Jurkat, Clone E6-1 (cell line): ENCODE measurements around the gene SOWAHA.
A peak's percentile ranks its signal among the peaks of the same experiment; 100 is the strongest.

ENCODE experiments used
- DNase-seq: peaks from one replicate; pipeline ENCODE4 v3.0.0-alpha.2; 2011; ENCODE audit warnings: low read depth, low spot score
- H3K4me3 ChIP-seq: 2 replicates; pipeline ENCODE4 v1.5.1; 2011; ENCODE audit warnings: mild to moderate bottlenecking, low read length, control low read depth, moderate library complexity

Gene SOWAHA

DNA sequence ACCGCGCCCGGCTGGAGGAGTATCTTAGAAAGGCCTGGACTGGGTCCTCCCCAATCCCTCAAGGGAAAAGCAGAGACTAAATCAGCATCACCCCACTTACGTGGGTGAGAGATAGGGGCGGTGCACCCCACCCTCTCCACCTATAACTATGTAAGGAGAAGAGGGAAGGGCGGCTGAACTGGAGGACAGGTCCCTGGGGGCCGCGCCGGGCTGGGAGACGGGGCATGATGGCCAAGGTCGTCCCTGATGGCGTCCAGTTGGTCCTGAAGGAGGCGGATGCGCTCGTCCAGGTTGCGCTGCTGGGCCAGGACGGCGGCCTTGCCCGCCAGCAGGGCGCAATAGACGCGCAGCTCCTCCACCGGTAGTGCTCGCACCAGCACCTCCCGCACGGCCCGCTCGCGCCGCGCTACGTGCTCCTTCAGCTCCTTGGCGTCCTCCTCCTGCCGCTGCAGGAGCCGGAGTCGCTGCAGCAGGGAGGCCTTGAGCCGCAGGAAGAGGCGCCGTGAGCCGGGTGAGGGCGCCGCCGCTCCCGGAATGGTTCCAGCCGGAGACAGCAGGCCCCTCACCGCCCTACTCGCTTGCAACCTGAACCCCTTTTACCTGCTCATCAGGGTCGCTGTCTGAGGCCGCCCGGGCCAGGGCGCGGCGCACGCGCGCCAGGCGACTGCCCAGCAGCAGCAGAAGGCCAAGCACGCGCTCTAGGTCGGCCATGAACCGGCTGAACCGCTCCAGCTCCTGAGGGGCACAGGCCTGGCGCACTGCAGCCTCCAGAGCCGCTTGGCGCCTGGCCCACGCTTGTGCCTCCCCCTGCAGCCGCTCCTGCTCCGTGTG, 9.8 kb downstream of the SOWAHA start:
- DNase-seq: no peak
- H3K4me3 ChIP-seq: no peak overlapping the region

DNA sequence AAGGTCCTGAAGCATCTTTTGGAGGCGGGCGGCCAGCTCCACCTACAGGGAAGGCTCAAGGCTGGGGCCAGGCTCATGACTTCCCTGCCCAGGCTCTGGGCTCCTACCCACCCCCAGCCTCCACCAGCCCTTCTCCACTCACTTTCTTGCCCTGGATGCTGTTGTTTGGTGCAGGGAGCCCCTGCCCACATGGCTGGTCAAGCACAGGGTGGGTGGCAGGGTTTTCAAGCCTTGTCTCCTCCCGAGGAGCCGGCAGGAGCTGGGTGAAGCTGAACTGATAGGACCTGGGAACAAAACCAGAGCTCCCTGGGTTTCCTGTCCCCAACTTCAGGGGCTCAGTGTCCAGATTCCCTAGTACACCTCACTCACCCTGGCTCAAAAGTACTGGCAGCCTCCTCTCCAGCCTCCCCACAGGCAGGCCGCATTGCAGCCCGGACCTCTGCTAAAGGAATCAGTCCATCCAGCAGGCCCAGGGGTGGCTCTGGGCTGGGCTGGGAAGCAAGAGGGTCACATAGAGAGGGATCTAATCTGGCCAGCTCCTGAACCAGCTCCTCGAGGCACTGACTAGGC, 10.5 kb downstream of the SOWAHA start:
- no peak overlapping the region for H3K4me3 ChIP-seq
- DNase-seq: no peak

GRCh38 chr5:132824426-132824825, 11.3 kb downstream of the SOWAHA start:
- no peak overlapping the region for H3K4me3 ChIP-seq
- no peak for DNase-seq

- H3K4me3 ChIP-seq: no peak overlapping the region
- no peak for DNase-seq
These were observed 12.1 kb downstream of the SOWAHA start for GRCh38 chr5:132825033-132825833.

DNA sequence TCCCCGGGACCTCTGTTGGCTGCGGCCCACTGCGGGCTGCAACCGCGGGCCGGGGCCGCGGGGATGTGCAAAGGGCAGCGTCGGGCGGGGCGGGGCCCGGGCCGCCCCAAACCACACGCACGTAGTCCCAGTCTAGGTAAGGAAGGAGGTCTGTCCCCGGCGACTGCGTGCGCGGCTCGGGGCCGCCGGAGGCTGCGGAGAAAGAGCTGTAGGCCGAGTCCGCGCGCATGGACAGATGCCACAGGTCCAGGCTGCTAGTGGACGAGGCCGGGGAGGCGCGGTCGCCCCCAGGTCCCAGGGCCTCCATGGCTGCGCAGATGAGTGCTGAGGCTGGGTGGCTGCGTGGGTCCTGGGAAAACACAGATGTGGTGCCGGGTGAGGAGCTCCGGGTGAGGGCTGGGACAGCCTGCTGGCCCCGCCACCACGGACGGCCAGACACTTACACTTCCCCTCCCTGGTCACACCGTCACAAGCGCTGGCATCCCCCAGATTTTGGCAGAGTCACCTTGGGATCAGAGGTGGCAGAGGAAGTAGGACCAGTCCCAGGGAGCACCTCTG, 12.8 kb downstream of the SOWAHA start:
- H3K4me3 ChIP-seq: no peak overlapping the region
- DNase-seq: no peak

DNA sequence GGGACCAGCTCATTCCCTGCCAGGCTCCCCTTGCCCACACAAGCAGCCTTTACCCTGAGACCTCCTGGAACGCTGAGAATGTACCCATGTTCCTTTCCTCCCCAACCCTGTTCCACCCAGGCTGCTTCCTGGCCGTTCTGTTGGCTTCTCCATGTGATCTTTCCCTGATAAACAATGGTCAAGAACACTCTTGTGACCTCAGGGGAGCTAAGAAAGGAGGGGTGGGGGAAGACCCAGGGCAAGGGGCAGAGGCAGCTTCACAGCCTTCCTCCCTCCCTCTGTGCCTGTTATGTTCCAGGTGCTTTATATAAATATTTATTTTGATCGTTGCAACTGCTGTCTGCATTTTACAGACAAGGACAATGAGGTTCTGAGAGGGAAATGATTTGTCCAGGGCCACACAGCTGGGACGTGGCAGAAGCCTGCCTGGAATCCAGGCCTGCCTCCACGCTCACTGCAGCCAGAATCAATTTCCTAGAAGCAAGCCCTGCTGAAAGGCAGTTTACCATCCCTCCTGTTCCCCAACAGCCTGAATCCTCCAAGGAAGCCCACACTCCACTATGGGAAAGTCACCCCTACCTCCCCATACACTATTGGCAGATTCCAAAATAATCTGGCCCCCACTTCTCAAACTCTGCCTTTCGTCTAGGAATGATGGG, 13.5 kb downstream of the SOWAHA start:
- DNase-seq: no peak
- H3K4me3 ChIP-seq: no peak overlapping the region

GRCh38 chr5:132827943-132828673, 15.0 kb downstream of the SOWAHA start:
- H3K4me3 ChIP-seq: no peak overlapping the region
- DNase-seq: no peak

GRCh38 chr5:132828846-132829494, 15.9 kb downstream of the SOWAHA start:
- no peak overlapping the region for H3K4me3 ChIP-seq
- no peak for DNase-seq

GRCh38 chr5:132829742-132830435, 16.8 kb downstream of the SOWAHA start:
- peak; percentile 32 for DNase-seq
- peak overlapping the region; percentile 53 for H3K4me3 ChIP-seq

GRCh38 chr5:132830436-132831094, 17.5 kb downstream of the SOWAHA start, which contains the start of gene SHROOM1:
Gene SHROOM1 (minus strand): TSS chr5:132830647. CDS start chr5:132826140, 4,507 bp downstream.
- DNase-seq: no peak
- peak within 1 kb of the TSS; percentile 53 for H3K4me3 ChIP-seq

- DNase-seq: no peak
- no peak overlapping the region for H3K4me3 ChIP-seq
These were observed 18.2 kb downstream of the SOWAHA start for GRCh38 chr5:132831095-132831860.

- no peak overlapping the region for H3K4me3 ChIP-seq
- no peak for DNase-seq
These were observed 19.5 kb downstream of the SOWAHA start for GRCh38 chr5:132832612-132833011.

GRCh38 chr5:132834057-132834456, 21.0 kb downstream of the SOWAHA start:
- no peak for DNase-seq
- H3K4me3 ChIP-seq: no peak overlapping the region

- no peak for DNase-seq
- no peak overlapping the region for H3K4me3 ChIP-seq
These were observed 23.8 kb downstream of the SOWAHA start for GRCh38 chr5:132836852-132837251.

DNA sequence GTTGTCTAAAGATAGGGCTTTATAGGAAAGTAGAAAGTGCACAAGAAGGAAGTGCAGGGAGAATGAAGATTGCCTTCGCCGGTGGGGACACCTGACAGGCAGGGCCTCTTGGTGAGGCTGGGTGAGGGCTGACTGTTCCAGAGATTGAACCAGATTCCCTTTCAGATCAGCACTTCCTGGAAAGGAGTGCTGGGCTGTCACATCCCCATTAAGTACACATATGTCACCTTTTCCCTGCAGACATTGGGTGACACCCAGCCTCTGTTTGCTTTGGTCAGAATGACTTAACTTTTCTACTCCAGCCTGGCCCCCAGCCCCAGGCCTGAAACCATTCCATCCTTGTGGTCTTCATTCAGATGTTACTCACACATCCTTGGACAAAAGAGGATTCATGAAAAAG, 24.8 kb downstream of the SOWAHA start:
- DNase-seq: no peak
- H3K4me3 ChIP-seq: no peak overlapping the region

DNA sequence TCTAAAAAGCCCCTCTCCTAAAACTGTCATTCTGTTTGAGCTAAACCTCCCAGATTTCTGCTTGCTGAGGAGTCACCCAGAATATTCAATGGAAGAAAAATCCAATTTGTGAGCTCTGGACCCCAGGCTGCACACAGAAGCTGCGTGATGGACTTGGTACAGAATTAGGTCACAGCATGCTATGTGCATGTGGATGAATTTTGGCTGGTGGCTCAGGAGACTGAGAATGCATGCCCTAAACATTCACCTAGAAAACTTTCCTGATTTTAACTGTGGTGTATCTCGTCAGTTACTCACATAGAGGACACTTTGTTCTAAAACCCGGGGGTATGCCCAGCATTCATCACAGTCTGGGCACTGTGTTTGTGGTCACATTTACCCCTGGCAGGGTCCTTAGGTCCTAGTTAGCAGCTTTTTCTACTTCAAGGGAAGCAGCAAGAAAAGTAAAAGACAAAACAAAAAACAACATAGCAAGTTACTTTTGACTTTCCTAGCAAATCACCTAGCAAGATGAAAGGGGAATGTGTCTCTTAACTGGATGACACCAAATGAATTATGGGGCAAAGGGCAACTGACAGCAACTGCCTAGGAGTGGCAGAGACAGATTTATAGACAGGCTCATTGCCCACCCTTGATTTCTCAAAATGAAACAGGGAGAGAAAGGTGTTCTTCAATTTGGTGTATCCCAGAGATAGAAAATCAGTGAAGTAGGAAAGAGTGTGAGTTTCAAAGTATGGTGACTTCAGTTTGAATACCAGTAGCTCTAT, 25.6 kb downstream of the SOWAHA start:
- DNase-seq: no peak
- H3K4me3 ChIP-seq: no peak overlapping the region
